Breast epithelium (tissue), 3 donors: ENCODE data around the gene FKBP1B.

ENCODE experiments used
- CTCF ChIP-seq, 3 donors: fragments of 450-650 bp; IDR thresholded peaks; one replicate each; pipeline ENCODE4 v1.5.1; 2016 to 2017; ENCODE audit warnings: antibody characterized with exemption in 3 of 3, mild to moderate bottlenecking in 3 of 3, moderate library complexity in 3 of 3
- POLR2AphosphoS5 ChIP-seq, 3 donors: sonication (generic); formaldehyde crosslinking; IDR thresholded peaks; one replicate each; pipeline ENCODE4 v1.6.1; 2017; ENCODE audit warnings: antibody characterized with exemption in 3 of 3

DNA sequence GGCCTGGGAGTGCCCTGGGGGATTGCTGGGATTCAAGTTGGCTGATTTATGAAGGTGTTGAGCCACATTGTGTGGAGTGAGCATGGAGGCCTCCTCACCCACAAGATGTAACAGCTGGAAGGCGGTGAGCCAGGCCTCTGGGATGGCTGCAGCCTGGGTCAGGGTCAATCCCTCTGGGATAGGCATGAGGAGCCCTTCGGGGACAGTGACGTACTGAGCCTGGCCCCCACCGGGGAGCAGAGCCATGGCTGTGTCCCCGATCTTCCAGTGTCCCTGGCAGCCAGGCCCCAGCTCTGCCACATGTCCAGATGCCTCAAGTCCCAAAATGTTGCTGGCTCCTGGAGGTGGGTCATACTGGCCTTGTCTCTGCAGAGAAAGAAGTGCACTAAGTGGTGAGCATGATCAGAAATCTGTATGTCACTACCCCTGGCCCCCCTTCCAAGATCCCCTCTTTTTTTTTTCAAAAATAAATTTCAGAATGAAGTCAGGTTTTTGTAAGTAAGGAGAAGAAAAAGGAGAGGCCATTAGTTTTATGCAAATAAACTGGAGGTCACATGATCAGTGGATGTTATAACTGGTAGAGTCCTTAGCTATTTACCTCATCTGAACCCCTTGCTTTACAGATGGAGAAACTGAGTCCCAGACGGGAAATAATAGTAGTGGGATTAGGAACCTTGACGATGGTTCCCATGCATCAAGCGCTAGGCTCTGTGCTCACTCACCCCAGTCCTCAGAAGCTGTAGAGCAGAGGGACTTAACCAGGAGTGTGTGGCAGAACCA, 33.4 kb downstream of the FKBP1B start:
- TF ChIP-seq CTCF (IDR thresholded peaks at IDR 0.05): no peak
- TF ChIP-seq POLR2AphosphoS5 (IDR thresholded peaks at IDR 0.05): no peak
